Neural cell (in vitro differentiated cells): ENCODE measurements around the gene ARNT2.

ENCODE experiments used
- EP300 ChIP-seq: fragments of 450-650 bp; conservative IDR thresholded peaks from 2 replicates; pipeline ENCODE4 v1.6.1; 2014; ENCODE audit warnings: antibody characterized with exemption, mild to moderate bottlenecking, moderate library complexity; ENCODE audit not compliant: poor library complexity, severe bottlenecking
- EZH2 ChIP-seq: fragments of 200-600, 300-800 bp; shearing (Covaris generic), sonication (generic); IDR thresholded peaks from 2 replicates; pipeline ENCODE4 v1.6.1; 2014; ENCODE audit warnings: antibody characterized with exemption, low read length, borderline replicate concordance, mild to moderate bottlenecking; ENCODE audit not compliant: insufficient read depth, poor library complexity, severe bottlenecking
- POLR2AphosphoS5 ChIP-seq: IDR thresholded peaks from 2 replicates; pipeline ENCODE4 v1.6.1; 2012
- RAD21 ChIP-seq: fragments of 450-650 bp; conservative IDR thresholded peaks from 2 replicates; pipeline ENCODE4 v1.6.1; 2014; ENCODE audit warnings: antibody characterized with exemption, mild to moderate bottlenecking, moderate library complexity
- SMC3 ChIP-seq: fragments of 450-650 bp; conservative IDR thresholded peaks from 2 replicates; pipeline ENCODE4 v1.6.1; 2014; ENCODE audit warnings: antibody characterized with exemption, mild to moderate bottlenecking, moderate library complexity; ENCODE audit not compliant: poor library complexity
- TAF1 ChIP-seq: IDR thresholded peaks from 2 replicates; pipeline ENCODE4 v1.6.1; 2012; ENCODE audit warnings: low read depth
- TF ChIP-seq, protein P1 (sequence below): fragments of 450-650 bp; IDR thresholded peaks from 2 replicates; pipeline ENCODE4 v1.5.1; 2014; ENCODE audit warnings: antibody characterized with exemption, mild to moderate bottlenecking, moderate library complexity; ENCODE audit not compliant: poor library complexity, severe bottlenecking
- TF ChIP-seq, protein P2 (sequence below): IDR thresholded peaks from 2 replicates; pipeline ENCODE4 v1.6.1; 2012; ENCODE audit warnings: borderline replicate concordance

DNA sequence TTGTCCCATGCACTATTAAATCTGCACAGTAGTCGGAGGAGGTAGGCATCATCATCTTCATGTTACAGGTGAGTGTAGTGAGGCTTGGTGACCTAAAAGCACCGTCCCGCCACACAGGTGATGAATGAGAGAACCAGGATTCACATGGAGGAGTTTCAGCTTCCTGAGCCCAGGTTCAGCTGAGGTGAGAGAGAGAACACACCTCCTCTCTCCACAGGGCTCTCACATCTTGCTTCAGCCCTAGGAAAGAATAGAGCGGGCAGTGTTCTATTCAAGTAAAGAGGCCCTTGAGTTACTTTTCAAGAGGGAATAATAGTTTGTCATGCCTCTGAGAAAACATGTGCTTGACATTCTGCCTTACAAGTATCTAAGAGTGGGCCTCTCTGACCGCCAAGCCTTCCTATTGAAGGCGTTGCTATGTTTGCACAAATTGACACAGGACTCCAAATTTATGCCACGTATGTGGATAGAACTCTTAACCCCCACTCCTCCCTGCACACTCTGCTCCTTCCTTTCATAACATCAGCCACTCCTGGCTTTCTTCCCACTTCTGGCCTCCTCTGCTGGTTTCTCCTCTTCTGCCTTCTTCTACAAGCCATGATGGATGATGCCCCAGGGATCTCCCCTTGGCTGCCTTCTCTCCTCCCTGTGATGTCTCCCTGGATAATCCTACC lies 152.6 kb downstream of the ARNT2 start:
- TF ChIP-seq EZH2, result no peak
- TF ChIP-seq, protein P1, sequence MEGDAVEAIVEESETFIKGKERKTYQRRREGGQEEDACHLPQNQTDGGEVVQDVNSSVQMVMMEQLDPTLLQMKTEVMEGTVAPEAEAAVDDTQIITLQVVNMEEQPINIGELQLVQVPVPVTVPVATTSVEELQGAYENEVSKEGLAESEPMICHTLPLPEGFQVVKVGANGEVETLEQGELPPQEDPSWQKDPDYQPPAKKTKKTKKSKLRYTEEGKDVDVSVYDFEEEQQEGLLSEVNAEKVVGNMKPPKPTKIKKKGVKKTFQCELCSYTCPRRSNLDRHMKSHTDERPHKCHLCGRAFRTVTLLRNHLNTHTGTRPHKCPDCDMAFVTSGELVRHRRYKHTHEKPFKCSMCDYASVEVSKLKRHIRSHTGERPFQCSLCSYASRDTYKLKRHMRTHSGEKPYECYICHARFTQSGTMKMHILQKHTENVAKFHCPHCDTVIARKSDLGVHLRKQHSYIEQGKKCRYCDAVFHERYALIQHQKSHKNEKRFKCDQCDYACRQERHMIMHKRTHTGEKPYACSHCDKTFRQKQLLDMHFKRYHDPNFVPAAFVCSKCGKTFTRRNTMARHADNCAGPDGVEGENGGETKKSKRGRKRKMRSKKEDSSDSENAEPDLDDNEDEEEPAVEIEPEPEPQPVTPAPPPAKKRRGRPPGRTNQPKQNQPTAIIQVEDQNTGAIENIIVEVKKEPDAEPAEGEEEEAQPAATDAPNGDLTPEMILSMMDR, result no peak
- TF ChIP-seq POLR2AphosphoS5, result no peak
- TF ChIP-seq RAD21, result no peak
- no peak for TF ChIP-seq EP300
- TF ChIP-seq, protein P2, sequence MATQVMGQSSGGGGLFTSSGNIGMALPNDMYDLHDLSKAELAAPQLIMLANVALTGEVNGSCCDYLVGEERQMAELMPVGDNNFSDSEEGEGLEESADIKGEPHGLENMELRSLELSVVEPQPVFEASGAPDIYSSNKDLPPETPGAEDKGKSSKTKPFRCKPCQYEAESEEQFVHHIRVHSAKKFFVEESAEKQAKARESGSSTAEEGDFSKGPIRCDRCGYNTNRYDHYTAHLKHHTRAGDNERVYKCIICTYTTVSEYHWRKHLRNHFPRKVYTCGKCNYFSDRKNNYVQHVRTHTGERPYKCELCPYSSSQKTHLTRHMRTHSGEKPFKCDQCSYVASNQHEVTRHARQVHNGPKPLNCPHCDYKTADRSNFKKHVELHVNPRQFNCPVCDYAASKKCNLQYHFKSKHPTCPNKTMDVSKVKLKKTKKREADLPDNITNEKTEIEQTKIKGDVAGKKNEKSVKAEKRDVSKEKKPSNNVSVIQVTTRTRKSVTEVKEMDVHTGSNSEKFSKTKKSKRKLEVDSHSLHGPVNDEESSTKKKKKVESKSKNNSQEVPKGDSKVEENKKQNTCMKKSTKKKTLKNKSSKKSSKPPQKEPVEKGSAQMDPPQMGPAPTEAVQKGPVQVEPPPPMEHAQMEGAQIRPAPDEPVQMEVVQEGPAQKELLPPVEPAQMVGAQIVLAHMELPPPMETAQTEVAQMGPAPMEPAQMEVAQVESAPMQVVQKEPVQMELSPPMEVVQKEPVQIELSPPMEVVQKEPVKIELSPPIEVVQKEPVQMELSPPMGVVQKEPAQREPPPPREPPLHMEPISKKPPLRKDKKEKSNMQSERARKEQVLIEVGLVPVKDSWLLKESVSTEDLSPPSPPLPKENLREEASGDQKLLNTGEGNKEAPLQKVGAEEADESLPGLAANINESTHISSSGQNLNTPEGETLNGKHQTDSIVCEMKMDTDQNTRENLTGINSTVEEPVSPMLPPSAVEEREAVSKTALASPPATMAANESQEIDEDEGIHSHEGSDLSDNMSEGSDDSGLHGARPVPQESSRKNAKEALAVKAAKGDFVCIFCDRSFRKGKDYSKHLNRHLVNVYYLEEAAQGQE, result no peak
- TF ChIP-seq TAF1, result no peak
- no peak for TF ChIP-seq SMC3
